ENCODE measurements around the gene KRTAP5-6. TPM values are rescaled to one million over a fixed set of nuclear protein-coding genes. Genes with fewer than 3 reads are reported as not detected.

Gene KRTAP5-6
- total RNA-seq, 1 experiment from 2014 or later: not detected

DNA sequence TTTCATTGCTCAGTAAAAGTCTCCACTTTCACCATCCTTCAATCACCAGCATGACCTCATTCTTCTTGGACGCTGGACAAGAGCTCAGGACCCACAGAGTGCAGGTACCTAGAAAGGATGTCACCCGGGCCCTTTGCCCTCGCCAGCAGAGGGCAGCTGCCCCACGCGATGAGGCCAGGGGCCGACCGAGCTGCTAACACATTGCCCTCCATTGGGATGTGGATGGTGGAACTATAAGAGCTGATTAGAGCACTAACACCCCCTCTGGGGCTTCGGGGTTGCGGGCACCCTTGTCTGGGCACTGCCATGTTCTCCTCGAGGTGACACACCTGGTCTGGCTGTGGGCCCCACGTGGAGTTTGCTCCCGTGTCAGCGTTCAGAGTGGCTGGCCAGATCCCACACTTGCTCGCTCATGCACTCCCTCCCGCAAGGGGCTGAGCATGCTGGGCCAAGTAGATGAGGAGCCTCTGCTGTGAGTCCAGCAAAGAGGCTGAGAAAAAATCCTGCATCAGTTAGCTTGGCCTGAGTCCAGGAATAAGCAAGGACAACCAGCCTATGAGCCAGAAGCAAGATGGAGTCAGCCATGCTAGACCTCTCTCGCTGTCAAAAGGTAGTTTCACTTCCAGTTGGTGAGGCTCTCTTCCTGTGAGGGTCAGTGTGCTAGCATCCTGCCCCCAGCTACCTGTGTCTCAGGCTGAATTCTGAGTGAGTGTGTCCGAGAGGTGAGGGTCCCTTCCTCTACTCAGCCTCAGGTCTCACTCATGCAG, 9.8 kb downstream of the KRTAP5-6 start:
- Histone ChIP-seq H3K4me3 (ENCODE audit: low read length) (no peak overlapping the region), H3K27ac (ENCODE audit: low read length) (no peak overlapping the region), H3K9me2 (replicated peaks; ENCODE audit: low read length) (no peaks in the 10 kb centered on the region), H3K9me3 (ENCODE audit: low read length) (no peaks in the 10 kb centered on the region), H3F3A (ENCODE audit: low read length, unreplicated experiment) (no peaks in the 10 kb centered on the region), H3K27me3 (ENCODE audit: low read length) (peaks cover 42% of the 10 kb centered on the region), H3K9ac (ENCODE audit: low read length) (no peak overlapping the region), H2AFZ (ENCODE audit: low read length) (no peak overlapping the region), H3K4me2 (ENCODE audit: low read length) (no peak overlapping the region), H3K79me2 (ENCODE audit: low read length) (no peaks in the 10 kb centered on the region), H4K20me1 (ENCODE audit: low read length) (no peaks in the 10 kb centered on the region), H3K36me3 (ENCODE audit: low read depth, low read length) (no peaks in the 10 kb centered on the region), H3K4me1 (ENCODE audit: insufficient read depth, low read length) (peaks cover 11% of the 10 kb centered on the region)
- TF ChIP-seq EZH2 (IDR thresholded peaks at IDR 0.05; ENCODE audit: low read length, unreplicated experiment): no peak
- TF ChIP-seq, protein P1, sequence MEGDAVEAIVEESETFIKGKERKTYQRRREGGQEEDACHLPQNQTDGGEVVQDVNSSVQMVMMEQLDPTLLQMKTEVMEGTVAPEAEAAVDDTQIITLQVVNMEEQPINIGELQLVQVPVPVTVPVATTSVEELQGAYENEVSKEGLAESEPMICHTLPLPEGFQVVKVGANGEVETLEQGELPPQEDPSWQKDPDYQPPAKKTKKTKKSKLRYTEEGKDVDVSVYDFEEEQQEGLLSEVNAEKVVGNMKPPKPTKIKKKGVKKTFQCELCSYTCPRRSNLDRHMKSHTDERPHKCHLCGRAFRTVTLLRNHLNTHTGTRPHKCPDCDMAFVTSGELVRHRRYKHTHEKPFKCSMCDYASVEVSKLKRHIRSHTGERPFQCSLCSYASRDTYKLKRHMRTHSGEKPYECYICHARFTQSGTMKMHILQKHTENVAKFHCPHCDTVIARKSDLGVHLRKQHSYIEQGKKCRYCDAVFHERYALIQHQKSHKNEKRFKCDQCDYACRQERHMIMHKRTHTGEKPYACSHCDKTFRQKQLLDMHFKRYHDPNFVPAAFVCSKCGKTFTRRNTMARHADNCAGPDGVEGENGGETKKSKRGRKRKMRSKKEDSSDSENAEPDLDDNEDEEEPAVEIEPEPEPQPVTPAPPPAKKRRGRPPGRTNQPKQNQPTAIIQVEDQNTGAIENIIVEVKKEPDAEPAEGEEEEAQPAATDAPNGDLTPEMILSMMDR (conservative IDR thresholded peaks at IDR 0.05; ENCODE audit: low read depth, low read length): peak; percentile 37; the same call in 1 of the 2 replicates
- DNase-seq: peak; percentile 18
- POLR2A ChIA-PET (ENCODE audit: unreplicated experiment): no interaction called here
- ATAC-seq: no peak
- CTCF ChIA-PET: no interaction called here
- BruUV-seq (replicated peaks): no TSS peak
- intact Hi-C loops (cut with micrococcal nuclease): no loop called here

DNA sequence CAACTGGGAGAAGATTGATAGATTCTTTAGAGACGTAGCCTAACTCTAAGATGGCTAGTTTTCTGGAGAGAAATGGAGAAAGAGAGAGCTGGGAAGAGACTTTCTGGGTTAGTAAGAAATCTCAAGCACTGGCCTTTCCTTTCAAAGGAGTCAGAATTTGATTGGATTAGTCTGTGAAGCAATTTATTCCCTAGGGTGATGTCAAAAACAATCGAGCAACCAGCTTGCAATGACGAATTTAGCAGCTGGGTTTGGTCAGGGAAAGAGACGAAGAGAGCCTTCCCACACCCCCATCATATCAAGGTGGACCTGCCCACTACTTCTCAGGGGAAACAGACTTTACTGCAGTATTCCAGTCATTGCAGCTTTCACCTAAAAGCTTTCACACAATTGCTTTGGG, 10.8 kb downstream of the KRTAP5-6 start:
- ATAC-seq (no peak), DNase-seq (no peak)
- H3K9me3 ChIP-seq (ENCODE audit: low read length): no peaks in the 10 kb centered on the region
- intact Hi-C loops (cut with micrococcal nuclease): no loop called here
- no peaks in the 10 kb centered on the region for H3K36me3 ChIP-seq (ENCODE audit: low read depth, low read length)
- H3F3A ChIP-seq (ENCODE audit: low read length, unreplicated experiment): no peaks in the 10 kb centered on the region
- BruUV-seq (replicated peaks): no TSS peak
- H3K27ac ChIP-seq (ENCODE audit: low read length): no peak overlapping the region
- no peak overlapping the region for H3K4me3 ChIP-seq (ENCODE audit: low read length)
- no peaks in the 10 kb centered on the region for H3K9me2 ChIP-seq (replicated peaks; ENCODE audit: low read length)
- ChIA-PET CTCF (no interaction called here), POLR2A (ENCODE audit: unreplicated experiment) (no interaction called here)
- no peak overlapping the region for H3K4me2 ChIP-seq (ENCODE audit: low read length)
- peaks cover 11% of the 10 kb centered on the region for H3K4me1 ChIP-seq (ENCODE audit: insufficient read depth, low read length)
- H2AFZ ChIP-seq (ENCODE audit: low read length): no peak overlapping the region
- H3K9ac ChIP-seq (ENCODE audit: low read length): no peak overlapping the region
- no peaks in the 10 kb centered on the region for H3K79me2 ChIP-seq (ENCODE audit: low read length)
- H4K20me1 ChIP-seq (ENCODE audit: low read length): no peaks in the 10 kb centered on the region
- no peak for TF ChIP-seq EZH2 (IDR thresholded peaks at IDR 0.05; ENCODE audit: low read length, unreplicated experiment)
- TF ChIP-seq EZH2phosphoT487 (IDR thresholded peaks at IDR 0.05; ENCODE audit: borderline replicate concordance, low read length): no peak
- TF ChIP-seq, protein P1 (conservative IDR thresholded peaks at IDR 0.05; ENCODE audit: low read depth, low read length): no peak
- peaks cover 48% of the 10 kb centered on the region for H3K27me3 ChIP-seq (ENCODE audit: low read length)

DNA sequence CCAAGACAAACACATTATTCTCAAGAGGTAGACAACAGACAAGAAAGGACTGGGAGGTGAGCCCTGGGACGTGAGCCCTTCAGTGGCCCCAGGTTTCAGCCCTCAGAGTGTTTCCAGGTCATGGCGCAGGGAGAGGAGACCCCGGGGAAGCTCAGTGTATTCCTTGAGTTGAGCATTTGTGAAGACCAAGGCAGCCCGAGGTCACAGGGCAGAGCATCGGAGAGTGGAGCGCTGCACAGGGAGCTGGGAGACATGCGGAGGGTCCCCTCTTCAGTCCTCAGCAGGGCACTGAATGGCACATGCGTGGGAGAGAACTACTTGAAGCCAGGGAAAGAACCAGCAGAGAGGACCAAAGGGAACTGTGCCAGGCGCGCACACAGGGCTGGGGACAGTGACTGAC, 11.7 kb downstream of the KRTAP5-6 start:
- H3K4me3 ChIP-seq (ENCODE audit: low read length): no peak overlapping the region
- intact Hi-C loops (cut with micrococcal nuclease): no loop called here
- POLR2A ChIA-PET (ENCODE audit: unreplicated experiment): no interaction called here
- no peak overlapping the region for H3K9ac ChIP-seq (ENCODE audit: low read length)
- CTCF ChIA-PET: no interaction called here
- H3K27ac ChIP-seq (ENCODE audit: low read length): no peak overlapping the region
- no peaks in the 10 kb centered on the region for H3K36me3 ChIP-seq (ENCODE audit: low read depth, low read length)
- no TSS peak for BruUV-seq (replicated peaks)
- TF ChIP-seq EZH2 (IDR thresholded peaks at IDR 0.05; ENCODE audit: low read length, unreplicated experiment) (no peak), EZH2phosphoT487 (IDR thresholded peaks at IDR 0.05; ENCODE audit: borderline replicate concordance, low read length) (no peak)
- TF ChIP-seq, protein P1 (conservative IDR thresholded peaks at IDR 0.05; ENCODE audit: low read depth, low read length): no peak
- H2AFZ ChIP-seq (ENCODE audit: low read length): no peak overlapping the region
- no peaks in the 10 kb centered on the region for H4K20me1 ChIP-seq (ENCODE audit: low read length)
- ATAC-seq (no peak), DNase-seq (no peak)
- peaks cover 54% of the 10 kb centered on the region for H3K27me3 ChIP-seq (ENCODE audit: low read length)
- H3K9me3 ChIP-seq (ENCODE audit: low read length): no peaks in the 10 kb centered on the region
- no peaks in the 10 kb centered on the region for H3K9me2 ChIP-seq (replicated peaks; ENCODE audit: low read length)
- H3K4me2 ChIP-seq (ENCODE audit: low read length): no peak overlapping the region
- no peaks in the 10 kb centered on the region for H3F3A ChIP-seq (ENCODE audit: low read length, unreplicated experiment)
- H3K79me2 ChIP-seq (ENCODE audit: low read length): no peaks in the 10 kb centered on the region
- H3K4me1 ChIP-seq (ENCODE audit: insufficient read depth, low read length): peaks cover 11% of the 10 kb centered on the region

Measured in PC-3 (cell line).